K562 (cell line): Measurements from ENCODE around the gene INPP5D. TPM values are rescaled to one million over a fixed set of nuclear protein-coding genes. Genes with fewer than 3 reads are reported as not detected.
A peak's percentile ranks its signal among the peaks of the same experiment; 100 is the strongest.

Experiments used
- ATAC-seq: fragments of 200-7000 bp; cut with Tn5 transposase; 3 replicates; pipeline ENCODE4 v1.9.1; 2020; ENCODE audit warnings: moderate library complexity
- BruUV-seq: library from RNA; stranded (reverse); fragments of 400-500 nt; replicated peaks from 2 replicates; lab custom pipeline; 2021; lab: Mats Ljungman, UMichigan
- CTCF ChIA-PET: fragments of 300-600 bp; formaldehyde crosslinking; extraction: SDS; loops from one replicate; lab custom pipeline; 2021; ENCODE audit warnings: low intra/inter-chr PET ratio; lab: Yijun Ruan, JAX
- POLR2A ChIA-PET: fragments of 300-600, 350-650 bp; sonication (Branson Sonifier 250); formaldehyde crosslinking; extraction: SDS; loops from one replicate; lab custom pipeline; 2021; ENCODE audit warnings: antibody characterized with exemption, inconsistent platforms; lab: Yijun Ruan, JAX
- DNase-seq, 4 experiments: peaks; one replicate each; pipeline versions ENCODE4 v3.0.0 to v3.0.0-alpha.2; 2011 to 2018; ENCODE audit warnings: low spot score in 3 of 4, mixed read lengths in 3 of 4; ENCODE audit errors: extremely low read depth in 1 of 4
- FAIRE-seq: peaks from 2 replicates; lab custom pipeline; 2011; peaks lifted over from hg19 to GRCh38; lab: Jason Lieb, UNC
- H2AFZ ChIP-seq: 2 replicates; pipeline ENCODE4 v1.6.0; 2011; ENCODE audit warnings: low read depth, low read length, control low read depth, inconsistent platforms
- H3K27ac ChIP-seq: fragments of 200-600 bp; 3 replicates; pipeline ENCODE4 v1.8.0; 2011; ENCODE audit warnings: low read depth, mild to moderate bottlenecking, control low read depth, inconsistent platforms, low read length, moderate library complexity, mixed read lengths; ENCODE audit errors: extremely low read depth
- H3K27me3 ChIP-seq, 2 experiments: fragments of 300-600 bp in 1 of 2; 2 replicates in 1 of 2; 3 replicates in 1 of 2; pipeline versions ENCODE4 v1.6.0 to v1.8.0; 2011; ENCODE audit warnings: inconsistent platforms in 2 of 2, low read length in 2 of 2, mild to moderate bottlenecking in 1 of 2, mixed read lengths in 1 of 2, moderate library complexity in 1 of 2; ENCODE audit not compliant: control insufficient read depth in 2 of 2, insufficient read depth in 2 of 2
- H3K36me3 ChIP-seq: fragments of 300-600 bp; 3 replicates; pipeline ENCODE4 v1.8.0; 2011; ENCODE audit warnings: mild to moderate bottlenecking, low read length, inconsistent platforms; ENCODE audit not compliant: control insufficient read depth, insufficient read depth
- H3K4me1 ChIP-seq, 2 experiments: fragments of 200-600 bp in 1 of 2; replicated peaks in 1 of 2; 2 replicates in 1 of 2; 3 replicates in 1 of 2; pipeline versions ENCODE4 v1.5.1 to v1.8.0; 2011; ENCODE audit warnings: inconsistent platforms in 2 of 2, low read length in 2 of 2, mild to moderate bottlenecking in 1 of 2, mixed read lengths in 1 of 2, moderate library complexity in 1 of 2; ENCODE audit not compliant: control insufficient read depth in 2 of 2, insufficient read depth in 2 of 2
- H3K4me2 ChIP-seq: 2 replicates; pipeline ENCODE4 v1.6.1; 2011; ENCODE audit warnings: low read length, control low read depth, inconsistent platforms, mixed read lengths; ENCODE audit not compliant: insufficient read depth
- H3K4me3 ChIP-seq: fragments of 200-600 bp; sonication (generic), shearing (Covaris generic); 2 replicates; pipeline ENCODE4 v1.5.1; 2016; ENCODE audit warnings: control low read depth, inconsistent platforms
- H3K79me2 ChIP-seq: fragments of 200-600 bp; 3 replicates; pipeline ENCODE4 v1.8.0; 2011; ENCODE audit warnings: low read length, inconsistent platforms; ENCODE audit not compliant: control insufficient read depth, insufficient read depth
- H3K9ac ChIP-seq, 2 experiments: 2 replicates each; pipeline versions ENCODE4 v1.6.0 to v1.6.1; 2011; ENCODE audit warnings: low read depth in 2 of 2, low read length in 2 of 2, control low read depth in 1 of 2, inconsistent platforms in 1 of 2, mild to moderate bottlenecking in 1 of 2, mixed read lengths in 1 of 2; ENCODE audit not compliant: insufficient read depth in 1 of 2
- H3K9me1 ChIP-seq: one replicate; pipeline ENCODE4 v1.6.0; 2011; ENCODE audit warnings: inconsistent platforms, mild to moderate bottlenecking, low read length, moderate library complexity; ENCODE audit not compliant: control insufficient read depth, insufficient read depth
- H3K9me3 ChIP-seq: replicated peaks from 2 replicates; pipeline ENCODE4 v1.5.1; 2011; ENCODE audit warnings: low read depth, low read length, inconsistent platforms; ENCODE audit not compliant: control insufficient read depth, insufficient read depth
- H4K20me1 ChIP-seq: replicated peaks from 2 replicates; pipeline ENCODE4 v1.6.1; 2011; ENCODE audit warnings: low read length, inconsistent platforms, mixed read lengths; ENCODE audit not compliant: control insufficient read depth, insufficient read depth
- CUX1 ChIP-seq: fragments of 200-800 bp; sonication (Bioruptor generic); IDR thresholded peaks from 2 replicates; pipeline ENCODE4 v1.6.1; 2016; ENCODE audit warnings: missing genetic modification characterization, missing compliant biosample characterization
- DEAF1 ChIP-seq: fragments of 450-650 bp; formaldehyde crosslinking; IDR thresholded peaks from 2 replicates; pipeline ENCODE4 v1.4.0; 2020; ENCODE audit warnings: mild to moderate bottlenecking, moderate library complexity
- EGR1 ChIP-seq: fragments of 450-650 bp; conservative IDR thresholded peaks from 2 replicates; pipeline ENCODE4 v1.6.1; 2017; ENCODE audit warnings: mild to moderate bottlenecking
- FIP1L1 ChIP-seq: fragments of 200-400 bp; formaldehyde crosslinking; IDR thresholded peaks from 2 replicates; pipeline ENCODE4 v1.6.1; 2018; ENCODE audit warnings: mild to moderate bottlenecking, low read depth, low read length; ENCODE audit not compliant: poor library complexity, severe bottlenecking
- FOXA1 ChIP-seq: fragments of 450-650 bp; IDR thresholded peaks from 2 replicates; pipeline ENCODE4 v1.6.1; 2016; ENCODE audit warnings: mild to moderate bottlenecking, borderline replicate concordance
- GABPB2 ChIP-seq: fragments of 250-450 bp; sonication (Bioruptor Pico); conservative IDR thresholded peaks from 2 replicates; pipeline ENCODE4 v1.5.1; 2021; ENCODE audit warnings: mild to moderate bottlenecking
- NUFIP1 ChIP-seq: fragments of 450-650 bp; IDR thresholded peaks from 2 replicates; pipeline ENCODE4 v1.6.1; 2018; ENCODE audit not compliant: partially characterized antibody
- SNAPC5 ChIP-seq: fragments of 250-450 bp; sonication (Bioruptor Pico); IDR thresholded peaks from 2 replicates; pipeline ENCODE4 v1.8.0; 2021; ENCODE audit warnings: moderate library complexity, mild to moderate bottlenecking, inconsistent platforms
- SREBF1 ChIP-seq: fragments of 150-350 bp; IDR thresholded peaks from 2 replicates; pipeline ENCODE4 v1.6.1; 2014; ENCODE audit warnings: antibody characterized with exemption, low read depth, low read length, borderline replicate concordance
- THRA ChIP-seq: fragments of 450-650 bp; IDR thresholded peaks from 2 replicates; pipeline ENCODE4 v1.6.1; 2017; ENCODE audit warnings: mild to moderate bottlenecking, moderate library complexity
- XRCC4 ChIP-seq: IDR thresholded peaks from one replicate; pipeline ENCODE4 v1.6.1; 2011; ENCODE audit not compliant: insufficient read depth, insufficient read length; ENCODE audit errors: extremely low read depth
- ZNF232 ChIP-seq: sonication (generic); formaldehyde crosslinking; IDR thresholded peaks from 2 replicates; pipeline ENCODE4 v1.8.0; 2022; ENCODE audit warnings: mild to moderate bottlenecking, missing genetic modification reagents
- WGBS: fragments of 100-300 bp; shearing (Covaris generic); methylation state at CpG from one replicate; pipeline ENCODE4 v1.1.6; 2016; ENCODE audit warnings: low coverage, mixed read lengths; ENCODE audit not compliant: insufficient coverage; ENCODE audit errors: missing lambda C conversion rate; 5-methylcytosine and 5-hydroxymethylcytosine counted together
- in situ Hi-C: fragments of 300-500 bp; cut with MboI; formaldehyde crosslinking; loops from 4 replicates; pipeline ENCODE4 v1.15.0; 2018; ENCODE audit warnings: inconsistent platforms, mixed read lengths
- intact Hi-C: fragments of 100-400 bp; cut with micrococcal nuclease; formaldehyde crosslinking; loops from 2 replicates; pipeline ENCODE4 v1.14.2; 2022
- polyA plus RNA-seq, 8 experiments: library from polyadenylated mRNA; depleted of rRNA in 4 of 8; stranded (reverse) in 5 of 8; unstranded in 3 of 8; fragments of >200 nt; fragmentation: Nextera tagmentation in 2 of 8; fragmentation: Illumina TruSeq in 1 of 8; extraction: Ambion mirVana in 2 of 8; extraction: Trizol in 1 of 8; gene quantifications; 2 replicates each; pipeline versions ENCODE4 v1.2.1 to v1.2.3, GENCODE V29; 2011 to 2014; ENCODE audit warnings: inconsistent platforms in 1 of 8, missing spikeins in 1 of 8
- total RNA-seq, 7 experiments: library from RNA; depleted of rRNA in 6 of 7; stranded (reverse); fragments of >200 nt in 6 of 7; fragmentation: Illumina TruSeq in 2 of 7; extraction: Trizol in 2 of 7; gene quantifications; 2 replicates each; pipeline versions ENCODE4 v1.2.1 to v1.2.3, GENCODE V29; 2011 to 2021; ENCODE audit warnings: low replicate concordance in 1 of 7

The INPP5D gene
- total and polyA plus RNA-seq, 9 of the 15 experiments (the other 6 are each of a cell fraction or from before 2014, with no cell fraction given), result 0.55 to 6.2 (median 2.2) TPM

GRCh38 chr2:233251306-233252116, 191.4 kb downstream of the INPP5D start, which contains the start of gene ATG16L1:
TSS of gene ATG16L1 (plus strand) at chr2:233251673. CDS start at chr2:233251828, 155 bp downstream.
- FAIRE-seq, result peak; percentile 88
- H3K4me3 ChIP-seq, result peak within 1 kb of the TSS; percentile 82
- CTCF ChIA-PET, result interaction anchor here (0.9 to 1.2 kb wide), 2 partner anchors 397 to 399 kb away, joined by 3 read pairs; no protein-coding TSS in a partner anchor
- peaks cover 12% of the 10 kb centered on the region for H3K9me3 ChIP-seq
- peak; percentile 98 for ATAC-seq
- peak within 1 kb of the TSS; percentile 84 for H3K4me2 ChIP-seq
- peaks cover 0 to 7% of the 10 kb centered on the region in 2 experiments; a peak in 2 of 5 replicates for H3K4me1 ChIP-seq
- H3K9ac ChIP-seq, result peak within 1 kb of the TSS; percentile 79 to 97
- TSS peak; percentile 40 for BruUV-seq
- intact Hi-C loops, result loop anchor here (1.0 to 10.0 kb wide), 3 partner anchors 122 to 399 kb away; no protein-coding TSS in a partner anchor
- peak within 1 kb of the TSS; percentile 79 for H3K27ac ChIP-seq
- peak within 1 kb of the TSS; percentile 100 for H2AFZ ChIP-seq
- H3K27me3 ChIP-seq, result no peaks in the 10 kb centered on the region
- WGBS, result under 1% methylated on average over 35 of the region's 75 CpGs
- H3K9me1 ChIP-seq, result no peaks in the 10 kb centered on the region
- peaks cover 45% of the 10 kb centered on the region for H3K79me2 ChIP-seq
- no peaks in the 10 kb centered on the region for H4K20me1 ChIP-seq
- POLR2A ChIA-PET, result interaction anchor here (0.6 kb wide), 1 partner anchor 1323 kb away, joined by 3 read pairs; no protein-coding TSS in a partner anchor
- in situ Hi-C loops, result loop anchor here (25.0 kb wide), 1 partner anchor 639 kb away; no protein-coding TSS in a partner anchor
- DNase-seq, result peak; percentile 93 to 94 (median 94)
- peaks cover 31% of the 10 kb centered on the region; the same call in 2 of the 3 replicates for H3K36me3 ChIP-seq
- TF ChIP-seq SREBF1, result no peak
- TF ChIP-seq NUFIP1, result no peak
- TF ChIP-seq ZNF232 (CRISPR knock-in tag), result no peak
- TF ChIP-seq GABPB2, result no peak
- no peak for TF ChIP-seq XRCC4
- TF ChIP-seq SNAPC5, result no peak
- no peak for TF ChIP-seq CUX1 (CRISPR knock-in tag)
- peak; percentile 44 for TF ChIP-seq FIP1L1
- peak; percentile 97 for TF ChIP-seq DEAF1
- no peak for TF ChIP-seq FOXA1
- no peak for TF ChIP-seq THRA
- TF ChIP-seq EGR1, result peak; percentile 86
